ENCODE data around the gene RIC1.
"Not testable (repeated sequence)": the region's sequence is repeated elsewhere in the genome, so short reads cannot be mapped to it uniquely, and the experiment has no call there.

The RIC1 gene

GRCh38 chr9:5790923-5791322, 162.0 kb downstream of the RIC1 start:
- no peak for DNase-seq

- DNase-seq = no peak
Measured at GRCh38 chr9:5791870-5792269, 163.0 kb downstream of the RIC1 start.

- DNase-seq = no peak
Measured at GRCh38 chr9:5793812-5794211, 164.9 kb downstream of the RIC1 start.

- no peak for DNase-seq
Measured at GRCh38 chr9:5796298-5796697, 167.4 kb downstream of the RIC1 start.

GRCh38 chr9:5798581-5798980, 169.7 kb downstream of the RIC1 start:
- no peak for DNase-seq

GRCh38 chr9:5799314-5799713, 170.4 kb downstream of the RIC1 start:
- DNase-seq = no peak

- not testable (repeated sequence) for DNase-seq
Measured at GRCh38 chr9:5800378-5800777, 171.5 kb downstream of the RIC1 start.

GRCh38 chr9:5800969-5801738, 172.2 kb downstream of the RIC1 start:
- DNase-seq = no peak

GRCh38 chr9:5801739-5802113, 172.8 kb downstream of the RIC1 start:
- DNase-seq = no peak

GRCh38 chr9:5805478-5805877, 176.6 kb downstream of the RIC1 start:
- DNase-seq = no peak

- no peak for DNase-seq
Measured at GRCh38 chr9:5811751-5812150, 182.8 kb downstream of the RIC1 start.

- no peak for DNase-seq
Measured at GRCh38 chr9:5813824-5814223, 184.9 kb downstream of the RIC1 start.

GRCh38 chr9:5815461-5815860, 186.6 kb downstream of the RIC1 start:
- DNase-seq = no peak

- no peak for DNase-seq
Measured at GRCh38 chr9:5817862-5818261, 189.0 kb downstream of the RIC1 start.

GRCh38 chr9:5818424-5819142, 189.7 kb downstream of the RIC1 start:
- DNase-seq = no peak

GRCh38 chr9:5819174-5819573, 190.3 kb downstream of the RIC1 start:
- no peak for DNase-seq

- DNase-seq = no peak
Measured at GRCh38 chr9:5820425-5820824, 191.5 kb downstream of the RIC1 start.

GRCh38 chr9:5825223-5825622, 196.3 kb downstream of the RIC1 start:
- no peak for DNase-seq
